K562 (cell line): Measurements from ENCODE around the gene IL1F10.

Experiments
- CREM ChIP-seq: IDR thresholded peaks from 2 replicates; pipeline ENCODE4 v1.6.1; 2014; ENCODE audit warnings: antibody characterized with exemption, low read depth
- CTCF ChIP-seq, 3 experiments: IDR thresholded peaks in 2 of 3; conservative IDR thresholded peaks in 1 of 3; 2 replicates each; pipeline ENCODE4 v1.5.1; 2011 to 2012; ENCODE audit warnings: low read length in 3 of 3, mild to moderate bottlenecking in 3 of 3, control low read depth in 2 of 3, improper control_type of control experiment in 1 of 3, inconsistent platforms in 1 of 3, low read depth in 1 of 3, mixed read lengths in 1 of 3, moderate library complexity in 1 of 3; ENCODE audit not compliant: insufficient read depth in 2 of 3
- FOXP4 ChIP-seq: sonication (generic); formaldehyde crosslinking; IDR thresholded peaks from 2 replicates; pipeline ENCODE4 v1.8.0; 2022; ENCODE audit warnings: mild to moderate bottlenecking, missing genetic modification reagents, borderline replicate concordance
- GABPA ChIP-seq: fragments of 200-800 bp; sonication (Bioruptor generic); conservative IDR thresholded peaks from 2 replicates; pipeline ENCODE4 v1.6.1; 2016; ENCODE audit warnings: low read depth, missing genetic modification characterization, missing compliant biosample characterization
- POLR2AphosphoS5 ChIP-seq: IDR thresholded peaks from 2 replicates; pipeline ENCODE4 v1.6.1; 2011; ENCODE audit warnings: mild to moderate bottlenecking, low read depth, low read length, moderate library complexity; ENCODE audit not compliant: control insufficient read depth, insufficient read depth
- RFX1 ChIP-seq: fragments of 450-650 bp; IDR thresholded peaks from 2 replicates; pipeline ENCODE4 v1.6.1; 2016; ENCODE audit warnings: mild to moderate bottlenecking, moderate library complexity
- RNF219 ChIP-seq: fragments of 250-450 bp; sonication (Bioruptor Pico); IDR thresholded peaks from 2 replicates; pipeline ENCODE4 v1.5.0; 2022; ENCODE audit warnings: mild to moderate bottlenecking
- TOE1 ChIP-seq, 2 experiments: fragments of 450-650 bp in 1 of 2; sonication (generic) in 1 of 2; formaldehyde crosslinking in 1 of 2; IDR thresholded peaks; 2 replicates each; pipeline versions ENCODE4 v1.7.1 to v1.8.0; 2016 to 2022; ENCODE audit warnings: borderline replicate concordance in 2 of 2, mild to moderate bottlenecking in 2 of 2, antibody characterized with exemption in 1 of 2, inconsistent platforms in 1 of 2, low read depth in 1 of 2, missing genetic modification reagents in 1 of 2, moderate library complexity in 1 of 2
- ZNF232 ChIP-seq: sonication (generic); formaldehyde crosslinking; IDR thresholded peaks from 2 replicates; pipeline ENCODE4 v1.8.0; 2022; ENCODE audit warnings: mild to moderate bottlenecking, missing genetic modification reagents
- ZNF263 ChIP-seq: sonication (generic); formaldehyde crosslinking; IDR thresholded peaks from 2 replicates; pipeline ENCODE4 v1.8.0; 2022; ENCODE audit warnings: mild to moderate bottlenecking, missing genetic modification reagents, borderline replicate concordance

GRCh38 chr2:113098041-113098440 lies 30.3 kb downstream of the IL1F10 start:
- TF ChIP-seq CREM (no peak), RFX1 (no peak), POLR2AphosphoS5 (no peak), GABPA (tag) (no peak), CTCF (IDR thresholded peaks at IDR 0.05 in 2 of 3, conservative IDR thresholded peaks at IDR 0.05 in 1 of 3; ENCODE audit: insufficient read depth in 2 of 3, low read depth in 1 of 3, low read length in 3 of 3) (no peak), TOE1 (IDR thresholded peaks at IDR 0.05; ENCODE audit: borderline replicate concordance) (no peak), TOE1 (CRISPR knock-in tag; IDR thresholded peaks at IDR 0.05; ENCODE audit: borderline replicate concordance, low read depth) (no peak), ZNF232 (CRISPR knock-in tag) (no peak), RNF219 (CRISPR knock-in tag) (no peak), FOXP4 (CRISPR knock-in tag) (no peak), ZNF263 (CRISPR knock-in tag) (no peak)
